Measurements from ENCODE around the gene ZFAND3. TPM values are rescaled to one million over a fixed set of nuclear protein-coding genes. Genes with fewer than 3 reads are reported as not detected.

Gene ZFAND3
- polyA plus RNA-seq, 1 of the 3 experiments (the other 2 are of a cell fraction) = 16.7 TPM

DNA sequence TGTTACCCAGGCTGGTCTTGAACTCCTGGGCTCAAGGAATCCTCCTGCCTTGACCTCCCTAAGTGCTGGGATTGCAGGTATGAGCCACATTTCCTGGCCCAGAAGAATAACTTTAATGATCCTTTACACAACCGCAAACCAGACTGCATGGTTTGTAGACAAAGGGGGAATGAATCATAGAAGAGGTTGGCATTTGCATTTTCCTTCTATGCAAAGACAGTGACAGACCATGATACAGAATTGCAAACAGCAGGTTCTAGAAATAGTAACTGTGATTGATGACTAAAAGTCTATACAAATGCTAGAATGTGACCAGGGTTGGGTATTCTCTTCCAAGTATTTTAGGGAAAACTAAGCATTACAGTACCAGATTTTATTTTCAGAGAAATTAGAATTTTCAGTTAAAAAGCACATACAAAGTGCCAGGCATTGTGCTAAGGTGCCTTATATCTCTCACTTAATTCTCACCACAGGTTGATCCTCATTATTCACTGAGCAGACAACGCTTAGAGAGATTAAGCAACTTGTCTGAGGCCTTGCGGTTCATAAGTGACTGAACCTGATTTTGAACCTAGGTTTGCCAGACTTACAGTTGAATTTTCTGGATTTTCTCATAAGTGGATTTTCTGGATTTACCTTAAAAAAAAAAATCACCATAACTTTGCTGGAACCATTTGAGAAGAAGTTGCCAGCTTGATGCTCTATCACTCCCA lies 146.6 kb downstream of the ZFAND3 start:
- Histone ChIP-seq H3K4me2 (no peak overlapping the region), H3K36me3 (replicated peaks in 1 of 2; ENCODE audit: control insufficient read depth in 1 of 2, insufficient read depth in 2 of 2, low read length in 1 of 2) (peaks cover 4 to 8% of the 10 kb centered on the region in 2 experiments), H3K4me1 (ENCODE audit: control insufficient read depth in 1 of 2, insufficient read depth in 2 of 2, low read depth in 1 of 2, low read length in 1 of 2) (no peaks in the 10 kb centered on the region; a peak in 1 of 4 replicates), H3K9me2 (no peaks in the 10 kb centered on the region), H3K9ac (no peak overlapping the region), H3K9me3 (no peaks in the 10 kb centered on the region), H3F3A (replicated peaks; ENCODE audit: insufficient read depth) (peaks cover 12% of the 10 kb centered on the region), H3K27ac (ENCODE audit: low read depth in 2 of 2, low read length in 1 of 2) (no peak overlapping the region), H3K4me3 (ENCODE audit: low read depth in 2 of 2, low read length in 1 of 2) (no peak overlapping the region), H2AFZ (ENCODE audit: low read depth) (no peak overlapping the region), H3K79me2 (ENCODE audit: insufficient read depth) (peaks cover 92% of the 10 kb centered on the region), H4K20me1 (ENCODE audit: insufficient read depth) (peaks cover 66% of the 10 kb centered on the region), H3K27me3 (ENCODE audit: insufficient read depth) (no peaks in the 10 kb centered on the region)
- ChIA-PET CTCF (no interaction called here), POLR2A (no interaction called here)
- TF ChIP-seq, protein P1, sequence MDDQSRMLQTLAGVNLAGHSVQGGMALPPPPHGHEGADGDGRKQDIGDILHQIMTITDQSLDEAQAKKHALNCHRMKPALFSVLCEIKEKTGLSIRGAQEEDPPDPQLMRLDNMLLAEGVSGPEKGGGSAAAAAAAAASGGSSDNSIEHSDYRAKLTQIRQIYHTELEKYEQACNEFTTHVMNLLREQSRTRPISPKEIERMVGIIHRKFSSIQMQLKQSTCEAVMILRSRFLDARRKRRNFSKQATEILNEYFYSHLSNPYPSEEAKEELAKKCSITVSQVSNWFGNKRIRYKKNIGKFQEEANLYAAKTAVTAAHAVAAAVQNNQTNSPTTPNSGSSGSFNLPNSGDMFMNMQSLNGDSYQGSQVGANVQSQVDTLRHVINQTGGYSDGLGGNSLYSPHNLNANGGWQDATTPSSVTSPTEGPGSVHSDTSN (IDR thresholded peaks at IDR 0.05) = 0 out of 2 replicates have a peak, but pooled peaks have one; percentile 18
- TF ChIP-seq RCOR1 (IDR thresholded peaks at IDR 0.05; ENCODE audit: low read length) = no peak
- no peak for TF ChIP-seq GABPA (IDR thresholded peaks at IDR 0.05; ENCODE audit: low read depth)
- TF ChIP-seq MEF2A (IDR thresholded peaks at IDR 0.05; ENCODE audit: borderline replicate concordance, low read depth) = no peak
- TF ChIP-seq NRF1 (IDR thresholded peaks at IDR 0.05; ENCODE audit: low read depth, low read length) = no peak
- TF ChIP-seq TEAD4 (IDR thresholded peaks at IDR 0.05; ENCODE audit: borderline replicate concordance, insufficient read depth) = no peak
- WGBS (ENCODE audit: low lambda C conversion rate) = 94% methylated on average over 3 of the region's 3 CpGs
- no peak for DNase-seq

DNA sequence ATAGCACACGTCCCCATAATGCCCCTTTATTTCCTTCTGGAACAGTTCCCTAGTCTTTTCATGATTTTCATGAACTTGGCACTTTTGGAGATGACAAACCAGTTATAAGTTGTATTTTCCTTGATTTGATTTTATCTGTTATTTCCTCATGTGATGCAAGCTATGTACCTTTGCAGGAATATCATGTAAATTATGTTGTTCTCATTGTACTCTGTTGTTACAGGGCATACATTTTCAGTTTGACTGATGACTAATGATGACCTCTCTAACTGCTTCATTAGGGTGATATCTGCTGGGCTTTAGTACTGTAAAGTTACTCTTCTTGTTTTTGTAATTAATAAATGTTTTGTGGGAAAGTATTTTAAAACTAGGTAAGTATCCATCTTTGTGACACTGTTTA lies 147.3 kb downstream of the ZFAND3 start:
- Histone ChIP-seq H3K36me3 (replicated peaks in 1 of 2; ENCODE audit: control insufficient read depth in 1 of 2, insufficient read depth in 2 of 2, low read length in 1 of 2) (peaks cover 4 to 8% of the 10 kb centered on the region in 2 experiments), H3K9ac (no peak overlapping the region), H4K20me1 (ENCODE audit: insufficient read depth) (peaks cover 69% of the 10 kb centered on the region), H3K9me3 (no peaks in the 10 kb centered on the region), H3K4me2 (no peak overlapping the region), H3K27me3 (ENCODE audit: insufficient read depth) (no peaks in the 10 kb centered on the region), H3K27ac (ENCODE audit: low read depth in 2 of 2, low read length in 1 of 2) (no peak overlapping the region), H3F3A (replicated peaks; ENCODE audit: insufficient read depth) (peaks cover 12% of the 10 kb centered on the region), H3K4me3 (ENCODE audit: low read depth in 2 of 2, low read length in 1 of 2) (no peak overlapping the region), H3K79me2 (ENCODE audit: insufficient read depth) (peaks cover 92% of the 10 kb centered on the region), H2AFZ (ENCODE audit: low read depth) (no peak overlapping the region), H3K9me2 (no peaks in the 10 kb centered on the region), H3K4me1 (ENCODE audit: control insufficient read depth in 1 of 2, insufficient read depth in 2 of 2, low read depth in 1 of 2, low read length in 1 of 2) (no peaks in the 10 kb centered on the region; a peak in 1 of 4 replicates)
- TF ChIP-seq, protein P2, sequence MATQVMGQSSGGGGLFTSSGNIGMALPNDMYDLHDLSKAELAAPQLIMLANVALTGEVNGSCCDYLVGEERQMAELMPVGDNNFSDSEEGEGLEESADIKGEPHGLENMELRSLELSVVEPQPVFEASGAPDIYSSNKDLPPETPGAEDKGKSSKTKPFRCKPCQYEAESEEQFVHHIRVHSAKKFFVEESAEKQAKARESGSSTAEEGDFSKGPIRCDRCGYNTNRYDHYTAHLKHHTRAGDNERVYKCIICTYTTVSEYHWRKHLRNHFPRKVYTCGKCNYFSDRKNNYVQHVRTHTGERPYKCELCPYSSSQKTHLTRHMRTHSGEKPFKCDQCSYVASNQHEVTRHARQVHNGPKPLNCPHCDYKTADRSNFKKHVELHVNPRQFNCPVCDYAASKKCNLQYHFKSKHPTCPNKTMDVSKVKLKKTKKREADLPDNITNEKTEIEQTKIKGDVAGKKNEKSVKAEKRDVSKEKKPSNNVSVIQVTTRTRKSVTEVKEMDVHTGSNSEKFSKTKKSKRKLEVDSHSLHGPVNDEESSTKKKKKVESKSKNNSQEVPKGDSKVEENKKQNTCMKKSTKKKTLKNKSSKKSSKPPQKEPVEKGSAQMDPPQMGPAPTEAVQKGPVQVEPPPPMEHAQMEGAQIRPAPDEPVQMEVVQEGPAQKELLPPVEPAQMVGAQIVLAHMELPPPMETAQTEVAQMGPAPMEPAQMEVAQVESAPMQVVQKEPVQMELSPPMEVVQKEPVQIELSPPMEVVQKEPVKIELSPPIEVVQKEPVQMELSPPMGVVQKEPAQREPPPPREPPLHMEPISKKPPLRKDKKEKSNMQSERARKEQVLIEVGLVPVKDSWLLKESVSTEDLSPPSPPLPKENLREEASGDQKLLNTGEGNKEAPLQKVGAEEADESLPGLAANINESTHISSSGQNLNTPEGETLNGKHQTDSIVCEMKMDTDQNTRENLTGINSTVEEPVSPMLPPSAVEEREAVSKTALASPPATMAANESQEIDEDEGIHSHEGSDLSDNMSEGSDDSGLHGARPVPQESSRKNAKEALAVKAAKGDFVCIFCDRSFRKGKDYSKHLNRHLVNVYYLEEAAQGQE (IDR thresholded peaks at IDR 0.05; ENCODE audit: low read depth, low read length) = no peak
- TF ChIP-seq MAX (IDR thresholded peaks at IDR 0.05; ENCODE audit: low read depth) = no peak
- no peak for TF ChIP-seq JUND (IDR thresholded peaks at IDR 0.05)
- no peak for TF ChIP-seq IRF3 (IDR thresholded peaks at IDR 0.05; ENCODE audit: low read depth, low read length)
- no peak for TF ChIP-seq RFX5 (IDR thresholded peaks at IDR 0.05; ENCODE audit: low read length)
- TF ChIP-seq FOSL2 (IDR thresholded peaks at IDR 0.05; ENCODE audit: borderline replicate concordance, low read depth) = no peak
- TF ChIP-seq NFIC (IDR thresholded peaks at IDR 0.05; ENCODE audit: borderline replicate concordance) = no peak
- no peak for TF ChIP-seq TAF1 (IDR thresholded peaks at IDR 0.05; ENCODE audit: borderline replicate concordance, low read depth, low read length)
- TF ChIP-seq NRF1 (IDR thresholded peaks at IDR 0.05; ENCODE audit: low read depth, low read length) = no peak
- 97% methylated on average over 1 of the region's 1 CpG for WGBS (ENCODE audit: low lambda C conversion rate)
- CTCF ChIA-PET = no interaction called here
- DNase-seq = no peak
- POLR2A ChIA-PET = no interaction called here

All from SK-N-SH (cell line).